K562 (cell line): ENCODE data around the gene DDX39A. TPM values are rescaled to one million over a fixed set of nuclear protein-coding genes. Genes with fewer than 3 reads are reported as not detected.

Source experiments
- ATAC-seq: fragments of 200-7000 bp; cut with Tn5 transposase; 3 replicates; pipeline ENCODE4 v1.9.1; 2020; ENCODE audit warnings: moderate library complexity
- BruUV-seq: library from RNA; stranded (reverse); fragments of 400-500 nt; replicated peaks from 2 replicates; lab custom pipeline; 2021; lab: Mats Ljungman, UMichigan
- CTCF ChIA-PET: fragments of 300-600 bp; formaldehyde crosslinking; extraction: SDS; loops from one replicate; lab custom pipeline; 2021; ENCODE audit warnings: low intra/inter-chr PET ratio; lab: Yijun Ruan, JAX
- POLR2A ChIA-PET: fragments of 300-600, 350-650 bp; sonication (Branson Sonifier 250); formaldehyde crosslinking; extraction: SDS; loops from one replicate; lab custom pipeline; 2021; ENCODE audit warnings: antibody characterized with exemption, inconsistent platforms; lab: Yijun Ruan, JAX
- DNase-seq, 4 experiments: peaks; one replicate each; pipeline versions ENCODE4 v3.0.0 to v3.0.0-alpha.2; 2011 to 2018; ENCODE audit warnings: low spot score in 3 of 4, mixed read lengths in 3 of 4; ENCODE audit errors: extremely low read depth in 1 of 4
- FAIRE-seq: peaks from 2 replicates; lab custom pipeline; 2011; peaks lifted over from hg19 to GRCh38; lab: Jason Lieb, UNC
- H2AFZ ChIP-seq: 2 replicates; pipeline ENCODE4 v1.6.0; 2011; ENCODE audit warnings: low read depth, low read length, control low read depth, inconsistent platforms
- H3K27ac ChIP-seq: fragments of 200-600 bp; 3 replicates; pipeline ENCODE4 v1.8.0; 2011; ENCODE audit warnings: low read depth, mild to moderate bottlenecking, control low read depth, inconsistent platforms, low read length, moderate library complexity, mixed read lengths; ENCODE audit errors: extremely low read depth
- H3K27me3 ChIP-seq, 2 experiments: fragments of 300-600 bp in 1 of 2; 2 replicates in 1 of 2; 3 replicates in 1 of 2; pipeline versions ENCODE4 v1.6.0 to v1.8.0; 2011; ENCODE audit warnings: inconsistent platforms in 2 of 2, low read length in 2 of 2, mild to moderate bottlenecking in 1 of 2, mixed read lengths in 1 of 2, moderate library complexity in 1 of 2; ENCODE audit not compliant: control insufficient read depth in 2 of 2, insufficient read depth in 2 of 2
- H3K36me3 ChIP-seq: fragments of 300-600 bp; 3 replicates; pipeline ENCODE4 v1.8.0; 2011; ENCODE audit warnings: mild to moderate bottlenecking, low read length, inconsistent platforms; ENCODE audit not compliant: control insufficient read depth, insufficient read depth
- H3K4me1 ChIP-seq, 2 experiments: fragments of 200-600 bp in 1 of 2; replicated peaks in 1 of 2; 2 replicates in 1 of 2; 3 replicates in 1 of 2; pipeline versions ENCODE4 v1.5.1 to v1.8.0; 2011; ENCODE audit warnings: inconsistent platforms in 2 of 2, low read length in 2 of 2, mild to moderate bottlenecking in 1 of 2, mixed read lengths in 1 of 2, moderate library complexity in 1 of 2; ENCODE audit not compliant: control insufficient read depth in 2 of 2, insufficient read depth in 2 of 2
- H3K4me2 ChIP-seq: 2 replicates; pipeline ENCODE4 v1.6.1; 2011; ENCODE audit warnings: low read length, control low read depth, inconsistent platforms, mixed read lengths; ENCODE audit not compliant: insufficient read depth
- H3K4me3 ChIP-seq: fragments of 200-600 bp; sonication (generic), shearing (Covaris generic); 2 replicates; pipeline ENCODE4 v1.5.1; 2016; ENCODE audit warnings: control low read depth, inconsistent platforms
- H3K79me2 ChIP-seq: fragments of 200-600 bp; 3 replicates; pipeline ENCODE4 v1.8.0; 2011; ENCODE audit warnings: low read length, inconsistent platforms; ENCODE audit not compliant: control insufficient read depth, insufficient read depth
- H3K9ac ChIP-seq, 2 experiments: 2 replicates each; pipeline versions ENCODE4 v1.6.0 to v1.6.1; 2011; ENCODE audit warnings: low read depth in 2 of 2, low read length in 2 of 2, control low read depth in 1 of 2, inconsistent platforms in 1 of 2, mild to moderate bottlenecking in 1 of 2, mixed read lengths in 1 of 2; ENCODE audit not compliant: insufficient read depth in 1 of 2
- H3K9me1 ChIP-seq: one replicate; pipeline ENCODE4 v1.6.0; 2011; ENCODE audit warnings: inconsistent platforms, mild to moderate bottlenecking, low read length, moderate library complexity; ENCODE audit not compliant: control insufficient read depth, insufficient read depth
- H3K9me3 ChIP-seq: replicated peaks from 2 replicates; pipeline ENCODE4 v1.5.1; 2011; ENCODE audit warnings: low read depth, low read length, inconsistent platforms; ENCODE audit not compliant: control insufficient read depth, insufficient read depth
- H4K20me1 ChIP-seq: replicated peaks from 2 replicates; pipeline ENCODE4 v1.6.1; 2011; ENCODE audit warnings: low read length, inconsistent platforms, mixed read lengths; ENCODE audit not compliant: control insufficient read depth, insufficient read depth
- GTF3C2 ChIP-seq: IDR thresholded peaks from 3 replicates; pipeline ENCODE4 v1.6.1; 2011; ENCODE audit warnings: borderline replicate concordance, mild to moderate bottlenecking, moderate library complexity; ENCODE audit not compliant: insufficient read length; ENCODE audit errors: extremely low read depth
- MXI1 ChIP-seq: IDR thresholded peaks from 2 replicates; pipeline ENCODE4 v1.6.1; 2011; ENCODE audit warnings: low read depth, mild to moderate bottlenecking, improper control_type of control experiment, low read length
- ZNF263 ChIP-seq: sonication (generic); formaldehyde crosslinking; IDR thresholded peaks from 2 replicates; pipeline ENCODE4 v1.8.0; 2022; ENCODE audit warnings: mild to moderate bottlenecking, missing genetic modification reagents, borderline replicate concordance
- WGBS: fragments of 100-300 bp; shearing (Covaris generic); methylation state at CpG from one replicate; pipeline ENCODE4 v1.1.6; 2016; ENCODE audit warnings: low coverage, mixed read lengths; ENCODE audit not compliant: insufficient coverage; ENCODE audit errors: missing lambda C conversion rate; 5-methylcytosine and 5-hydroxymethylcytosine counted together
- in situ Hi-C: fragments of 300-500 bp; cut with MboI; formaldehyde crosslinking; loops from 4 replicates; pipeline ENCODE4 v1.15.0; 2018; ENCODE audit warnings: inconsistent platforms, mixed read lengths
- intact Hi-C: fragments of 100-400 bp; cut with micrococcal nuclease; formaldehyde crosslinking; loops from 2 replicates; pipeline ENCODE4 v1.14.2; 2022
- polyA plus RNA-seq, 8 experiments: library from polyadenylated mRNA; depleted of rRNA in 4 of 8; stranded (reverse) in 5 of 8; unstranded in 3 of 8; fragments of >200 nt; fragmentation: Nextera tagmentation in 2 of 8; fragmentation: Illumina TruSeq in 1 of 8; extraction: Ambion mirVana in 2 of 8; extraction: Trizol in 1 of 8; gene quantifications; 2 replicates each; pipeline versions ENCODE4 v1.2.1 to v1.2.3, GENCODE V29; 2011 to 2014; ENCODE audit warnings: inconsistent platforms in 1 of 8, missing spikeins in 1 of 8
- total RNA-seq, 7 experiments: library from RNA; depleted of rRNA in 6 of 7; stranded (reverse); fragments of >200 nt in 6 of 7; fragmentation: Illumina TruSeq in 2 of 7; extraction: Trizol in 2 of 7; gene quantifications; 2 replicates each; pipeline versions ENCODE4 v1.2.1 to v1.2.3, GENCODE V29; 2011 to 2021; ENCODE audit warnings: low replicate concordance in 1 of 7

Gene DDX39A
- total and polyA plus RNA-seq, 9 of the 15 experiments (the other 6 are each of a cell fraction or from before 2014, with no cell fraction given), result 90.3 to 250 (median 188) TPM

- CTCF ChIA-PET, result no interaction called here
- Histone ChIP-seq H3K27ac (no peak overlapping the region; the same call in 2 of the 3 replicates), H2AFZ (no peak overlapping the region), H3K79me2 (peaks cover 81% of the 10 kb centered on the region), H3K36me3 (peaks cover 73% of the 10 kb centered on the region), H3K4me2 (no peak overlapping the region), H3K4me3 (no peak overlapping the region), H3K27me3 (no peaks in the 10 kb centered on the region), H3K9me1 (peaks cover 19% of the 10 kb centered on the region), H4K20me1 (peaks cover 65% of the 10 kb centered on the region), H3K9ac (peak overlapping the region in 1 of 2 experiments; percentile 78; a peak in 1 of 4 replicates), H3K9me3 (no peaks in the 10 kb centered on the region), H3K4me1 (peaks cover 19 to 42% of the 10 kb centered on the region in 2 experiments)
- DNase-seq (no peak), FAIRE-seq (no peak), ATAC-seq (no peak)
- intact Hi-C loops, result no loop called here
- POLR2A ChIA-PET, result interaction anchor here (0.6 to 4.9 kb wide), 4 partner anchors 7 to 324 kb away, joined by 3 to 55 read pairs (median 3); no protein-coding TSS in a partner anchor
- in situ Hi-C loops, result no loop called here
- WGBS, result 93% methylated on average over 8 of the region's 8 CpGs
- TF ChIP-seq ZNF263 (no peak), GTF3C2 (no peak), MXI1 (no peak)
- no TSS peak for BruUV-seq
Observed at GRCh38 chr19:14414926-14415690, 4.0 kb downstream of the DDX39A start.
